Non-pigmented ciliary epithelial cell (primary cell): Measurements from ENCODE around the gene ZNF865.

Experiments used
- DNase-seq: peaks from one replicate; pipeline ENCODE4 v3.0.0-alpha.2; 2010; ENCODE audit warnings: low read depth

ZNF865 gene

DNA sequence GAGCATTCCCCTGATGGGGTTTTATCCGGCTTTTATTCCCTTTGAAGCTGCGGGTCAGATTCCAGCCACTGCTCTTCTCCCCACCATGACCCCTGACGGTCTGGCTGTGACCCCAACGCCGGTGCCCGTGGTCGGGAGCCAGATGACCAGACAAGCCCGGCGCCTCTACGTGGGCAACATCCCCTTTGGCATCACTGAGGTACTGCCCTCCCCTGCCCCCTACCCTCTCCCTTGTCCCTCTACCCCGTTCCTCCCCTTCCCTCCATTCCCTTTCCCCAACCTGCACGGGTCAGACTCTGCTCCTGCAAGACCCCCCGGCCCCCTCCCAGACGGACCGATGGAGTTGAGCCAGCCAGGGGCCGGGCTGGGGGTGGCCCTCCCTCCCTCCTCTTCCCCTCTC lies 55.5 kb downstream of the ZNF865 start:
- DNase-seq, result no peak

GRCh38 chr19:55661826-55662225 lies 56.4 kb downstream of the ZNF865 start:
- DNase-seq, result no peak

DNA sequence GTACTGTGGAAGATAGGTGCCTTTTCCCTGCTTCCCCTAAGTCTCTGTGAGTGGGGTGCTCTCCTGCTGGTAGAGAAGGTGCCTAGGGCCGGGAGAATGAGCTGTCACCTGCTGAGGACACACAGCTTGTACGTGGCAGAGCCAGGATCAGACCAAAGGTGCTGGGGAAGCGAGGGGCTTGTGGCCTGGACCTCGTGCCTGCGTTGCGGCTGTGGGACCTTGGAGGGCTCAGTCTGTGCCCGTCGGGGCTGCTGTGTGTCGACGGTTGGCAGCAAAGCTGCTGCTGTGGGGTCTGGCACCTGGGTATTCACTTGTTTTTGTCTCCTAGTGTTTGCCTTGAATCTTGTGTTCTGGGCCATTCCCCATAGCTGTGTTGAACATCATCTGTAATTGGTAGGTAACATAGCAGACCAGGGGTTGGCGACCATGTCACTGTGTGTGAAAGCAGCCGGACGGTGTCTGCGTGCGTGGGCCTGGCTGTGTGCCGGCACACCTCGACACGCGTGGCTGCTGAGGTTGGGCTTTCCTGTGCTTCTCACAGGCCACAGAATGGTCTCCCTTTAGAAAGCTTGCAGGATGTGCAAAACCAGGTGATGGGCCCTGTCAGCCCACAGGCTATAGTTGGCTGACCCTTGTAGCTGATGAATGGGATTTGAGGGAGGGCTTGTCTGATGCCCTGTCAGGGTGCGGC lies 58.5 kb downstream of the ZNF865 start:
- DNase-seq, result no peak

GRCh38 chr19:55666343-55667005 lies 61.0 kb downstream of the ZNF865 start:
- no peak for DNase-seq
